Measurements from ENCODE around the gene A2ML1. TPM values are rescaled to one million over a fixed set of nuclear protein-coding genes. Genes with fewer than 3 reads are reported as not detected.

The A2ML1 gene
- total and polyA plus RNA-seq, 2 donors (not counting 1 experiment from before 2014, with no cell fraction given): not detected

DNA sequence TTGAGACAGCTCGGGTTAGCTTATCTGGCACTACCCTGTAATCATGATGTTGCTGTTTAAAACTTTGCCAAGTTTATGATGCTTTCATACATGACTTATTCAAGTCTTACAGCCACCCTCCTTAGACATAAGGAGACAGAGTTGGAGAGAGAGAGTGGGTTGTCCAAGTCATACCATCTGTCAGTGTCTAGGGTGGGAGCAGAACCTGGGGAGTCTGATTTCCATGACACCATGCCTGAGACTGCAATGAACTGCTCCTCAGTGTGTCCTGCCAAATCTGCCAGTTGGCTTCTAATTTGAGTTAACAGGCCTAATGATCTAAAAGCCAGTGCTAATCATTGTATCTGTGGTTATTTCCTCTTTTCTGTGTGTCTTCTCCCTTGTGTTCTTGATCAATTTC, 48.2 kb downstream of the A2ML1 start:
- no peak overlapping the region for H3K4me2 ChIP-seq (ENCODE audit: extremely low read depth, insufficient read depth, low read length)
- no peak overlapping the region for H3K27ac ChIP-seq (ENCODE audit: insufficient read depth, low read length)
- H4K20me1 ChIP-seq (ENCODE audit: control insufficient read depth, extremely low read depth, insufficient read depth, low read length): no peaks in the 10 kb centered on the region
- H3K27me3 ChIP-seq (ENCODE audit: control insufficient read depth, insufficient read depth, low read length): no peaks in the 10 kb centered on the region
- H3K9me3 ChIP-seq (ENCODE audit: control insufficient read depth, insufficient read depth, low read depth, low read length): no peaks in the 10 kb centered on the region
- H2AFZ ChIP-seq (ENCODE audit: low read length): no peak overlapping the region
- no peaks in the 10 kb centered on the region for H3K4me1 ChIP-seq (ENCODE audit: control insufficient read depth, extremely low read depth, insufficient read depth, low read length)
- no peak for DNase-seq (ENCODE audit: low read depth in 2 of 2)
- no peaks in the 10 kb centered on the region for H3K79me2 ChIP-seq (ENCODE audit: control insufficient read depth, insufficient read depth, low read length)
- no peak overlapping the region for H3K9ac ChIP-seq (ENCODE audit: insufficient read depth, low read length)
- no peak for TF ChIP-seq EZH2 (IDR thresholded peaks at IDR 0.05; ENCODE audit: low read length, missing control alignments)
- TF ChIP-seq, protein P1, sequence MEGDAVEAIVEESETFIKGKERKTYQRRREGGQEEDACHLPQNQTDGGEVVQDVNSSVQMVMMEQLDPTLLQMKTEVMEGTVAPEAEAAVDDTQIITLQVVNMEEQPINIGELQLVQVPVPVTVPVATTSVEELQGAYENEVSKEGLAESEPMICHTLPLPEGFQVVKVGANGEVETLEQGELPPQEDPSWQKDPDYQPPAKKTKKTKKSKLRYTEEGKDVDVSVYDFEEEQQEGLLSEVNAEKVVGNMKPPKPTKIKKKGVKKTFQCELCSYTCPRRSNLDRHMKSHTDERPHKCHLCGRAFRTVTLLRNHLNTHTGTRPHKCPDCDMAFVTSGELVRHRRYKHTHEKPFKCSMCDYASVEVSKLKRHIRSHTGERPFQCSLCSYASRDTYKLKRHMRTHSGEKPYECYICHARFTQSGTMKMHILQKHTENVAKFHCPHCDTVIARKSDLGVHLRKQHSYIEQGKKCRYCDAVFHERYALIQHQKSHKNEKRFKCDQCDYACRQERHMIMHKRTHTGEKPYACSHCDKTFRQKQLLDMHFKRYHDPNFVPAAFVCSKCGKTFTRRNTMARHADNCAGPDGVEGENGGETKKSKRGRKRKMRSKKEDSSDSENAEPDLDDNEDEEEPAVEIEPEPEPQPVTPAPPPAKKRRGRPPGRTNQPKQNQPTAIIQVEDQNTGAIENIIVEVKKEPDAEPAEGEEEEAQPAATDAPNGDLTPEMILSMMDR (conservative IDR thresholded peaks at IDR 0.05 in 1 of 2, IDR thresholded peaks at IDR 0.05 in 1 of 2; ENCODE audit: low read depth in 1 of 2, low read length in 2 of 2): no peak
- no peaks in the 10 kb centered on the region for H3K36me3 ChIP-seq (ENCODE audit: control insufficient read depth, insufficient read depth, low read length)
- H3K4me3 ChIP-seq (replicated peaks in 1 of 4; ENCODE audit: control extremely low read depth in 1 of 4, insufficient read depth in 1 of 4, low read depth in 3 of 4, low read length in 4 of 4): no peak overlapping the region

GRCh38 chr12:8871068-8871467, 48.6 kb downstream of the A2ML1 start:
- no peak for DNase-seq (ENCODE audit: low read depth in 2 of 2)
- no peaks in the 10 kb centered on the region for H3K79me2 ChIP-seq (ENCODE audit: control insufficient read depth, insufficient read depth, low read length)
- no peak overlapping the region for H3K4me3 ChIP-seq (replicated peaks in 1 of 4; ENCODE audit: control extremely low read depth in 1 of 4, insufficient read depth in 1 of 4, low read depth in 3 of 4, low read length in 4 of 4)
- TF ChIP-seq, protein P1 (conservative IDR thresholded peaks at IDR 0.05 in 1 of 2, IDR thresholded peaks at IDR 0.05 in 1 of 2; ENCODE audit: low read depth in 1 of 2, low read length in 2 of 2): no peak
- TF ChIP-seq EZH2 (IDR thresholded peaks at IDR 0.05; ENCODE audit: low read length, missing control alignments): no peak
- H2AFZ ChIP-seq (ENCODE audit: low read length): no peak overlapping the region
- H3K36me3 ChIP-seq (ENCODE audit: control insufficient read depth, insufficient read depth, low read length): no peaks in the 10 kb centered on the region
- H3K4me1 ChIP-seq (ENCODE audit: control insufficient read depth, extremely low read depth, insufficient read depth, low read length): no peaks in the 10 kb centered on the region
- no peaks in the 10 kb centered on the region for H3K27me3 ChIP-seq (ENCODE audit: control insufficient read depth, insufficient read depth, low read length)
- H3K4me2 ChIP-seq (ENCODE audit: extremely low read depth, insufficient read depth, low read length): no peak overlapping the region
- H3K27ac ChIP-seq (ENCODE audit: insufficient read depth, low read length): no peak overlapping the region
- no peaks in the 10 kb centered on the region for H3K9me3 ChIP-seq (ENCODE audit: control insufficient read depth, insufficient read depth, low read depth, low read length)
- H4K20me1 ChIP-seq (ENCODE audit: control insufficient read depth, extremely low read depth, insufficient read depth, low read length): no peaks in the 10 kb centered on the region
- H3K9ac ChIP-seq (ENCODE audit: insufficient read depth, low read length): no peak overlapping the region

DNA sequence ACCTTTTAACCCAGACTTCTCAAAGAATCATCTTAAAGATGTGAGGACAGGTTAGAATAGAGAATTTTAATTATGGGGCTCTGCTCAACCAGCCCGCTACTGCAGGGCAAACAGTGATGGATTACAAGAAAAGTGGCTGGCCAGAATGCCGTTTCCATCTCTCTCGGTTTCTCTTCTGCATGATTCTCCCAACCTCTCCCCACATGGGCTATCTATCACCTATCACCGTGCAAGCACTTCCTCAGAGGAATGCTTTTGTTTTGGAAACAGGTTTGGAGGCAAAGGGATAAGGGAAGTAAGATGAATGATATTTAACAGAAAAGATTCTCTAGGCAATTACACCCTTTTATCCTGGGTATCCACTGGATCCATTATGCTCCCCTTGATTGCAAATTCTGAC, 54.5 kb downstream of the A2ML1 start:
- no peaks in the 10 kb centered on the region for H3K79me2 ChIP-seq (ENCODE audit: control insufficient read depth, insufficient read depth, low read length)
- no peak overlapping the region for H3K4me2 ChIP-seq (ENCODE audit: extremely low read depth, insufficient read depth, low read length)
- H4K20me1 ChIP-seq (ENCODE audit: control insufficient read depth, extremely low read depth, insufficient read depth, low read length): no peaks in the 10 kb centered on the region
- H3K9ac ChIP-seq (ENCODE audit: insufficient read depth, low read length): no peak overlapping the region
- no peak overlapping the region for H3K4me3 ChIP-seq (replicated peaks in 1 of 4; ENCODE audit: control extremely low read depth in 1 of 4, insufficient read depth in 1 of 4, low read depth in 3 of 4, low read length in 4 of 4)
- no peak overlapping the region for H3K27ac ChIP-seq (ENCODE audit: insufficient read depth, low read length)
- no peaks in the 10 kb centered on the region for H3K36me3 ChIP-seq (ENCODE audit: control insufficient read depth, insufficient read depth, low read length)
- no peaks in the 10 kb centered on the region for H3K9me3 ChIP-seq (ENCODE audit: control insufficient read depth, insufficient read depth, low read depth, low read length)
- TF ChIP-seq, protein P1 (conservative IDR thresholded peaks at IDR 0.05 in 1 of 2, IDR thresholded peaks at IDR 0.05 in 1 of 2; ENCODE audit: low read depth in 1 of 2, low read length in 2 of 2): no peak
- no peak for TF ChIP-seq EZH2 (IDR thresholded peaks at IDR 0.05; ENCODE audit: low read length, missing control alignments)
- no peak for DNase-seq (ENCODE audit: low read depth in 2 of 2)
- H3K4me1 ChIP-seq (ENCODE audit: control insufficient read depth, extremely low read depth, insufficient read depth, low read length): no peaks in the 10 kb centered on the region
- no peaks in the 10 kb centered on the region for H3K27me3 ChIP-seq (ENCODE audit: control insufficient read depth, insufficient read depth, low read length)
- no peak overlapping the region for H2AFZ ChIP-seq (ENCODE audit: low read length)

Measured in fibroblast of lung (primary cell).